H9 (cell line): Measurements from ENCODE around the gene HMGN4. TPM values are rescaled to one million over a fixed set of nuclear protein-coding genes. Genes with fewer than 3 reads are reported as not detected.

Experiments
- DNase-seq: peaks from one replicate; pipeline ENCODE4 v3.0.0-alpha.2; 2017
- H2AFZ ChIP-seq: one replicate; pipeline ENCODE4 v1.6.1; 2013; ENCODE audit warnings: mild to moderate bottlenecking, low read length, control low read depth, moderate library complexity
- H2AK5ac ChIP-seq: 2 replicates; pipeline ENCODE4 v1.6.1; 2013; ENCODE audit warnings: low read length, control low read depth, mixed read lengths; ENCODE audit not compliant: insufficient read length
- H2BK120ac ChIP-seq: one replicate; pipeline ENCODE4 v1.6.1; 2013; ENCODE audit warnings: low read depth, mild to moderate bottlenecking, low read length, control low read depth, inconsistent platforms; ENCODE audit not compliant: poor library complexity, severe bottlenecking
- H2BK12ac ChIP-seq: 2 replicates; pipeline ENCODE4 v1.6.1; 2013; ENCODE audit warnings: low read length, control low read depth, mixed read lengths, low read depth; ENCODE audit not compliant: insufficient read length
- H2BK15ac ChIP-seq: 2 replicates; pipeline ENCODE4 v1.6.1; 2013; ENCODE audit warnings: low read depth, low read length, control low read depth
- H2BK20ac ChIP-seq: one replicate; pipeline ENCODE4 v1.6.1; 2013; ENCODE audit warnings: low read depth, mild to moderate bottlenecking, low read length, control low read depth, inconsistent platforms; ENCODE audit not compliant: poor library complexity, severe bottlenecking
- H2BK5ac ChIP-seq: 2 replicates; pipeline ENCODE4 v1.6.1; 2013; ENCODE audit warnings: low read length, control low read depth, mixed read lengths; ENCODE audit not compliant: insufficient read length
- H3K14ac ChIP-seq: 2 replicates; pipeline ENCODE4 v1.6.1; 2013; ENCODE audit warnings: low read length, control low read depth; ENCODE audit not compliant: insufficient read depth
- H3K18ac ChIP-seq: 2 replicates; pipeline ENCODE4 v1.6.1; 2013; ENCODE audit warnings: low read depth, mild to moderate bottlenecking, mixed read lengths, low read length, control low read depth; ENCODE audit not compliant: insufficient read length
- H3K23ac ChIP-seq: 2 replicates; pipeline ENCODE4 v1.6.1; 2013; ENCODE audit warnings: low read length, control low read depth, mixed read lengths, low read depth; ENCODE audit not compliant: insufficient read length
- H3K23me2 ChIP-seq: 2 replicates; pipeline ENCODE4 v1.6.1; 2013; ENCODE audit warnings: low read depth, mild to moderate bottlenecking, mixed read lengths, low read length, control low read depth; ENCODE audit not compliant: insufficient read length, poor library complexity, severe bottlenecking
- H3K27ac ChIP-seq: 2 replicates; pipeline ENCODE4 v1.5.1; 2013; ENCODE audit warnings: low read length, control low read depth, mixed read lengths, low read depth; ENCODE audit not compliant: insufficient read length
- H3K27me3 ChIP-seq: 2 replicates; pipeline ENCODE4 v1.6.1; 2013; ENCODE audit warnings: low read length, control low read depth, inconsistent platforms; ENCODE audit not compliant: insufficient read depth
- H3K4ac ChIP-seq: 2 replicates; pipeline ENCODE4 v1.6.1; 2013; ENCODE audit warnings: low read depth, mild to moderate bottlenecking, control low read depth, inconsistent platforms, low read length, moderate library complexity
- H3K4me1 ChIP-seq: 2 replicates; pipeline ENCODE4 v1.6.1; 2013; ENCODE audit warnings: low read length, control low read depth, inconsistent platforms; ENCODE audit not compliant: insufficient read depth
- H3K4me2 ChIP-seq: 2 replicates; pipeline ENCODE4 v1.6.1; 2013; ENCODE audit warnings: low read length, control low read depth, mixed read lengths; ENCODE audit not compliant: insufficient read length, insufficient read depth
- H3K56ac ChIP-seq: 2 replicates; pipeline ENCODE4 v1.6.1; 2013; ENCODE audit warnings: low read depth, mild to moderate bottlenecking, mixed read lengths, low read length, control low read depth; ENCODE audit not compliant: insufficient read length
- H3K79me1 ChIP-seq: 2 replicates; pipeline ENCODE4 v1.6.1; 2013; ENCODE audit warnings: low read depth, mild to moderate bottlenecking, moderate library complexity, low read length, control low read depth, inconsistent platforms; ENCODE audit not compliant: insufficient read depth, poor library complexity, severe bottlenecking
- H3K79me2 ChIP-seq: 2 replicates; pipeline ENCODE4 v1.6.1; 2013; ENCODE audit warnings: low read length, control low read depth, inconsistent platforms; ENCODE audit not compliant: insufficient read depth
- H3K9ac ChIP-seq: 2 replicates; pipeline ENCODE4 v1.6.1; 2013; ENCODE audit warnings: low read length, control low read depth, mixed read lengths; ENCODE audit not compliant: insufficient read length; ENCODE audit errors: extremely low read depth
- H3K9me3 ChIP-seq: one replicate; pipeline ENCODE4 v1.6.1; 2013; ENCODE audit warnings: low read depth, low read length, inconsistent platforms; ENCODE audit not compliant: control insufficient read depth
- H3T11ph ChIP-seq: one replicate; pipeline ENCODE4 v1.6.1; 2013; ENCODE audit warnings: mild to moderate bottlenecking, low read length, control low read depth, inconsistent platforms
- H4K20me1 ChIP-seq: one replicate; pipeline ENCODE4 v1.6.1; 2013; ENCODE audit not compliant: control insufficient read depth, insufficient read length, insufficient read depth
- H4K5ac ChIP-seq: 2 replicates; pipeline ENCODE4 v1.6.1; 2013; ENCODE audit warnings: low read depth, mild to moderate bottlenecking, mixed read lengths, low read length, control low read depth; ENCODE audit not compliant: insufficient read length
- H4K8ac ChIP-seq: replicated peaks from 2 replicates; pipeline ENCODE4 v1.6.1; 2013; ENCODE audit warnings: low read length, control low read depth, mixed read lengths, low read depth; ENCODE audit not compliant: insufficient read length
- H4K91ac ChIP-seq: 2 replicates; pipeline ENCODE4 v1.6.1; 2013; ENCODE audit warnings: low read depth, mild to moderate bottlenecking, moderate library complexity, mixed read lengths, low read length, control low read depth; ENCODE audit not compliant: insufficient read length
- H3K27ac Mint-ChIP-seq, 3 experiments: 2 replicates in 2 of 3; 3 replicates in 1 of 3; pipeline ENCODE4 v1.8.0; 2020 to 2021; ENCODE audit warnings: mixed read lengths in 3 of 3, mild to moderate bottlenecking in 1 of 3, moderate library complexity in 1 of 3
- H3K27me3 Mint-ChIP-seq: 2 replicates; pipeline ENCODE4 v1.8.0; 2021; ENCODE audit warnings: low read depth, mild to moderate bottlenecking, moderate library complexity, mixed read lengths
- H3K36me3 Mint-ChIP-seq, 3 experiments: 2 replicates in 2 of 3; 3 replicates in 1 of 3; pipeline ENCODE4 v1.8.0; 2020 to 2021; ENCODE audit warnings: low read depth in 3 of 3, mixed read lengths in 3 of 3; ENCODE audit not compliant: insufficient read depth in 1 of 3
- H3K4me1 Mint-ChIP-seq, 2 experiments: 2 replicates each; pipeline ENCODE4 v1.8.0; 2020; ENCODE audit warnings: mixed read lengths in 2 of 2
- H3K4me3 Mint-ChIP-seq, 2 experiments: 2 replicates in 1 of 2; 3 replicates in 1 of 2; pipeline ENCODE4 v1.8.0; 2020 to 2021; ENCODE audit warnings: mild to moderate bottlenecking in 2 of 2, mixed read lengths in 2 of 2, moderate library complexity in 1 of 2
- H3K9me3 Mint-ChIP-seq, 2 experiments: 2 replicates in 1 of 2; 3 replicates in 1 of 2; pipeline ENCODE4 v1.8.0; 2020; ENCODE audit warnings: mild to moderate bottlenecking in 2 of 2, mixed read lengths in 2 of 2, moderate library complexity in 1 of 2
- WGBS: extraction: QIAGEN DNeasy Blood & Tissue Kit; methylation state at CpG from one replicate; pipeline ENCODE4 v1.1.7; 2013; ENCODE audit warnings: missing lambda C conversion rate, low lambda C conversion rate, mixed read lengths; ENCODE audit not compliant: insufficient read length; ENCODE audit errors: extremely low coverage; 5-methylcytosine and 5-hydroxymethylcytosine counted together
- total RNA-seq: library from RNA; stranded (reverse); gene quantifications from 2 replicates; pipeline ENCODE4 v1.2.1, GENCODE V29; 2021
- TF ChIP-seq, protein P1 (sequence below): fragments of 200-600 bp; sonication (generic); conservative IDR thresholded peaks from 3 replicates; pipeline ENCODE4 v1.8.0; 2021; ENCODE audit warnings: antibody characterized with exemption, mild to moderate bottlenecking

HMGN4 gene
- total RNA-seq, 1 experiment from 2014 or later = 50.4 TPM

- H2BK120ac ChIP-seq = no peak overlapping the region
- peaks cover 0 to 2% of the 10 kb centered on the region in 2 experiments; a peak in 1 of 4 replicates for H3K4me1 Mint-ChIP-seq
Measured at GRCh38 chr6:26561533-26562466, 23.6 kb downstream of the HMGN4 start.

More at GRCh38 chr6:26561533-26562466, 23.6 kb downstream of the HMGN4 start:
- Histone ChIP-seq H3K9ac (no peak overlapping the region), H3K23ac (no peak overlapping the region), H3K79me2 (no peaks in the 10 kb centered on the region), H3T11ph (no peak overlapping the region), H3K9me3 (no peaks in the 10 kb centered on the region), H3K4ac (no peak overlapping the region), H3K79me1 (no peaks in the 10 kb centered on the region), H2AFZ (no peak overlapping the region), H2BK20ac (no peak overlapping the region), H2AK5ac (no peak overlapping the region), H4K5ac (no peak overlapping the region), H4K91ac (no peak overlapping the region), H3K4me1 (no peaks in the 10 kb centered on the region), H2BK15ac (no peak overlapping the region), H4K20me1 (no peaks in the 10 kb centered on the region), H3K14ac (no peak overlapping the region), H2BK5ac (no peak overlapping the region), H3K23me2 (no peaks in the 10 kb centered on the region), H3K4me2 (no peak overlapping the region), H4K8ac (no peak overlapping the region), H3K27ac (no peak overlapping the region), H2BK12ac (no peak overlapping the region), H3K56ac (no peak overlapping the region), H3K18ac (no peak overlapping the region), H3K27me3 (no peaks in the 10 kb centered on the region)
- TF ChIP-seq, protein P1, sequence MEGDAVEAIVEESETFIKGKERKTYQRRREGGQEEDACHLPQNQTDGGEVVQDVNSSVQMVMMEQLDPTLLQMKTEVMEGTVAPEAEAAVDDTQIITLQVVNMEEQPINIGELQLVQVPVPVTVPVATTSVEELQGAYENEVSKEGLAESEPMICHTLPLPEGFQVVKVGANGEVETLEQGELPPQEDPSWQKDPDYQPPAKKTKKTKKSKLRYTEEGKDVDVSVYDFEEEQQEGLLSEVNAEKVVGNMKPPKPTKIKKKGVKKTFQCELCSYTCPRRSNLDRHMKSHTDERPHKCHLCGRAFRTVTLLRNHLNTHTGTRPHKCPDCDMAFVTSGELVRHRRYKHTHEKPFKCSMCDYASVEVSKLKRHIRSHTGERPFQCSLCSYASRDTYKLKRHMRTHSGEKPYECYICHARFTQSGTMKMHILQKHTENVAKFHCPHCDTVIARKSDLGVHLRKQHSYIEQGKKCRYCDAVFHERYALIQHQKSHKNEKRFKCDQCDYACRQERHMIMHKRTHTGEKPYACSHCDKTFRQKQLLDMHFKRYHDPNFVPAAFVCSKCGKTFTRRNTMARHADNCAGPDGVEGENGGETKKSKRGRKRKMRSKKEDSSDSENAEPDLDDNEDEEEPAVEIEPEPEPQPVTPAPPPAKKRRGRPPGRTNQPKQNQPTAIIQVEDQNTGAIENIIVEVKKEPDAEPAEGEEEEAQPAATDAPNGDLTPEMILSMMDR = no peak
- Mint-ChIP-seq H3K27me3 (no peaks in the 10 kb centered on the region), H3K9me3 (peaks cover 9 to 13% of the 10 kb centered on the region in 2 experiments), H3K27ac (no peak overlapping the region), H3K36me3 (peaks cover 0 to 7% (median 3%) of the 10 kb centered on the region in 3 experiments; a peak in 4 of 7 replicates), H3K4me3 (no peak overlapping the region)
- WGBS = no CpG with 5 or more reads among the region's 17 CpGs
- DNase-seq = no peak
